H9 (cell line): ENCODE data around the gene LAMP2. TPM values are rescaled to one million over a fixed set of nuclear protein-coding genes. Genes with fewer than 3 reads are reported as not detected.

Source experiments
- DNase-seq: peaks from one replicate; pipeline ENCODE4 v3.0.0-alpha.2; 2017
- H2AFZ ChIP-seq: one replicate; pipeline ENCODE4 v1.6.1; 2013; ENCODE audit warnings: mild to moderate bottlenecking, low read length, control low read depth, moderate library complexity
- H2AK5ac ChIP-seq: 2 replicates; pipeline ENCODE4 v1.6.1; 2013; ENCODE audit warnings: low read length, control low read depth, mixed read lengths; ENCODE audit not compliant: insufficient read length
- H2BK120ac ChIP-seq: one replicate; pipeline ENCODE4 v1.6.1; 2013; ENCODE audit warnings: low read depth, mild to moderate bottlenecking, low read length, control low read depth, inconsistent platforms; ENCODE audit not compliant: poor library complexity, severe bottlenecking
- H2BK12ac ChIP-seq: 2 replicates; pipeline ENCODE4 v1.6.1; 2013; ENCODE audit warnings: low read length, control low read depth, mixed read lengths, low read depth; ENCODE audit not compliant: insufficient read length
- H2BK15ac ChIP-seq: 2 replicates; pipeline ENCODE4 v1.6.1; 2013; ENCODE audit warnings: low read depth, low read length, control low read depth
- H2BK20ac ChIP-seq: one replicate; pipeline ENCODE4 v1.6.1; 2013; ENCODE audit warnings: low read depth, mild to moderate bottlenecking, low read length, control low read depth, inconsistent platforms; ENCODE audit not compliant: poor library complexity, severe bottlenecking
- H2BK5ac ChIP-seq: 2 replicates; pipeline ENCODE4 v1.6.1; 2013; ENCODE audit warnings: low read length, control low read depth, mixed read lengths; ENCODE audit not compliant: insufficient read length
- H3K14ac ChIP-seq: 2 replicates; pipeline ENCODE4 v1.6.1; 2013; ENCODE audit warnings: low read length, control low read depth; ENCODE audit not compliant: insufficient read depth
- H3K18ac ChIP-seq: 2 replicates; pipeline ENCODE4 v1.6.1; 2013; ENCODE audit warnings: low read depth, mild to moderate bottlenecking, mixed read lengths, low read length, control low read depth; ENCODE audit not compliant: insufficient read length
- H3K23ac ChIP-seq: 2 replicates; pipeline ENCODE4 v1.6.1; 2013; ENCODE audit warnings: low read length, control low read depth, mixed read lengths, low read depth; ENCODE audit not compliant: insufficient read length
- H3K23me2 ChIP-seq: 2 replicates; pipeline ENCODE4 v1.6.1; 2013; ENCODE audit warnings: low read depth, mild to moderate bottlenecking, mixed read lengths, low read length, control low read depth; ENCODE audit not compliant: insufficient read length, poor library complexity, severe bottlenecking
- H3K27ac ChIP-seq: 2 replicates; pipeline ENCODE4 v1.5.1; 2013; ENCODE audit warnings: low read length, control low read depth, mixed read lengths, low read depth; ENCODE audit not compliant: insufficient read length
- H3K27me3 ChIP-seq: 2 replicates; pipeline ENCODE4 v1.6.1; 2013; ENCODE audit warnings: low read length, control low read depth, inconsistent platforms; ENCODE audit not compliant: insufficient read depth
- H3K4ac ChIP-seq: 2 replicates; pipeline ENCODE4 v1.6.1; 2013; ENCODE audit warnings: low read depth, mild to moderate bottlenecking, control low read depth, inconsistent platforms, low read length, moderate library complexity
- H3K4me1 ChIP-seq: 2 replicates; pipeline ENCODE4 v1.6.1; 2013; ENCODE audit warnings: low read length, control low read depth, inconsistent platforms; ENCODE audit not compliant: insufficient read depth
- H3K4me2 ChIP-seq: 2 replicates; pipeline ENCODE4 v1.6.1; 2013; ENCODE audit warnings: low read length, control low read depth, mixed read lengths; ENCODE audit not compliant: insufficient read length, insufficient read depth
- H3K56ac ChIP-seq: 2 replicates; pipeline ENCODE4 v1.6.1; 2013; ENCODE audit warnings: low read depth, mild to moderate bottlenecking, mixed read lengths, low read length, control low read depth; ENCODE audit not compliant: insufficient read length
- H3K79me1 ChIP-seq: 2 replicates; pipeline ENCODE4 v1.6.1; 2013; ENCODE audit warnings: low read depth, mild to moderate bottlenecking, moderate library complexity, low read length, control low read depth, inconsistent platforms; ENCODE audit not compliant: insufficient read depth, poor library complexity, severe bottlenecking
- H3K79me2 ChIP-seq: 2 replicates; pipeline ENCODE4 v1.6.1; 2013; ENCODE audit warnings: low read length, control low read depth, inconsistent platforms; ENCODE audit not compliant: insufficient read depth
- H3K9ac ChIP-seq: 2 replicates; pipeline ENCODE4 v1.6.1; 2013; ENCODE audit warnings: low read length, control low read depth, mixed read lengths; ENCODE audit not compliant: insufficient read length; ENCODE audit errors: extremely low read depth
- H3K9me3 ChIP-seq: one replicate; pipeline ENCODE4 v1.6.1; 2013; ENCODE audit warnings: low read depth, low read length, inconsistent platforms; ENCODE audit not compliant: control insufficient read depth
- H3T11ph ChIP-seq: one replicate; pipeline ENCODE4 v1.6.1; 2013; ENCODE audit warnings: mild to moderate bottlenecking, low read length, control low read depth, inconsistent platforms
- H4K20me1 ChIP-seq: one replicate; pipeline ENCODE4 v1.6.1; 2013; ENCODE audit not compliant: control insufficient read depth, insufficient read length, insufficient read depth
- H4K5ac ChIP-seq: 2 replicates; pipeline ENCODE4 v1.6.1; 2013; ENCODE audit warnings: low read depth, mild to moderate bottlenecking, mixed read lengths, low read length, control low read depth; ENCODE audit not compliant: insufficient read length
- H4K8ac ChIP-seq: replicated peaks from 2 replicates; pipeline ENCODE4 v1.6.1; 2013; ENCODE audit warnings: low read length, control low read depth, mixed read lengths, low read depth; ENCODE audit not compliant: insufficient read length
- H4K91ac ChIP-seq: 2 replicates; pipeline ENCODE4 v1.6.1; 2013; ENCODE audit warnings: low read depth, mild to moderate bottlenecking, moderate library complexity, mixed read lengths, low read length, control low read depth; ENCODE audit not compliant: insufficient read length
- H3K27ac Mint-ChIP-seq, 3 experiments: 2 replicates in 2 of 3; 3 replicates in 1 of 3; pipeline ENCODE4 v1.8.0; 2020 to 2021; ENCODE audit warnings: mixed read lengths in 3 of 3, mild to moderate bottlenecking in 1 of 3, moderate library complexity in 1 of 3
- H3K27me3 Mint-ChIP-seq: 2 replicates; pipeline ENCODE4 v1.8.0; 2021; ENCODE audit warnings: low read depth, mild to moderate bottlenecking, moderate library complexity, mixed read lengths
- H3K36me3 Mint-ChIP-seq, 3 experiments: 2 replicates in 2 of 3; 3 replicates in 1 of 3; pipeline ENCODE4 v1.8.0; 2020 to 2021; ENCODE audit warnings: low read depth in 3 of 3, mixed read lengths in 3 of 3; ENCODE audit not compliant: insufficient read depth in 1 of 3
- H3K4me1 Mint-ChIP-seq, 2 experiments: 2 replicates each; pipeline ENCODE4 v1.8.0; 2020; ENCODE audit warnings: mixed read lengths in 2 of 2
- H3K4me3 Mint-ChIP-seq, 2 experiments: 2 replicates in 1 of 2; 3 replicates in 1 of 2; pipeline ENCODE4 v1.8.0; 2020 to 2021; ENCODE audit warnings: mild to moderate bottlenecking in 2 of 2, mixed read lengths in 2 of 2, moderate library complexity in 1 of 2
- H3K9me3 Mint-ChIP-seq, 2 experiments: 2 replicates in 1 of 2; 3 replicates in 1 of 2; pipeline ENCODE4 v1.8.0; 2020; ENCODE audit warnings: mild to moderate bottlenecking in 2 of 2, mixed read lengths in 2 of 2, moderate library complexity in 1 of 2
- CTCF ChIP-seq: fragments of 200-600 bp; sonication (generic); conservative IDR thresholded peaks from 3 replicates; pipeline ENCODE4 v1.8.0; 2021; ENCODE audit warnings: antibody characterized with exemption, mild to moderate bottlenecking
- WGBS: extraction: QIAGEN DNeasy Blood & Tissue Kit; methylation state at CpG from one replicate; pipeline ENCODE4 v1.1.7; 2013; ENCODE audit warnings: missing lambda C conversion rate, low lambda C conversion rate, mixed read lengths; ENCODE audit not compliant: insufficient read length; ENCODE audit errors: extremely low coverage; 5-methylcytosine and 5-hydroxymethylcytosine counted together
- total RNA-seq: library from RNA; stranded (reverse); gene quantifications from 2 replicates; pipeline ENCODE4 v1.2.1, GENCODE V29; 2021

LAMP2 gene
- total RNA-seq, 1 experiment from 2014 or later, result 27.7 TPM

- no peaks in the 10 kb centered on the region for H4K20me1 ChIP-seq
- H2BK20ac ChIP-seq, result no peak overlapping the region
- H2AK5ac ChIP-seq, result no peak overlapping the region
- no peaks in the 10 kb centered on the region for H3K79me2 ChIP-seq
- H3K4ac ChIP-seq, result no peak overlapping the region
- no peaks in the 10 kb centered on the region for H3K27me3 ChIP-seq
- H2AFZ ChIP-seq, result no peak overlapping the region
- no peak overlapping the region for H4K91ac ChIP-seq
- Mint-ChIP-seq H3K9me3 (peaks cover 59 to 73% of the 10 kb centered on the region in 2 experiments), H3K36me3 (peaks cover 0 to 3% (median 0%) of the 10 kb centered on the region in 3 experiments; a peak in 2 of 7 replicates), H3K4me1 (no peaks in the 10 kb centered on the region), H3K27me3 (peaks cover 7% of the 10 kb centered on the region; the same call in 1 of the 2 replicates), H3K27ac (no peak overlapping the region), H3K4me3 (no peak overlapping the region)
- H3K79me1 ChIP-seq, result no peaks in the 10 kb centered on the region
- H3K27ac ChIP-seq, result no peak overlapping the region
- H2BK15ac ChIP-seq, result no peak overlapping the region
- no peak overlapping the region for H2BK12ac ChIP-seq
- no peak overlapping the region for H3K56ac ChIP-seq
- no peak overlapping the region for H4K8ac ChIP-seq
- H3K9ac ChIP-seq, result no peak overlapping the region
- no peak overlapping the region for H3K18ac ChIP-seq
- H4K5ac ChIP-seq, result no peak overlapping the region
- no peak for TF ChIP-seq CTCF
- no peak for DNase-seq
- H2BK5ac ChIP-seq, result no peak overlapping the region
- H3T11ph ChIP-seq, result no peak overlapping the region
- peaks cover 21% of the 10 kb centered on the region for H3K9me3 ChIP-seq
- no peak overlapping the region for H3K23ac ChIP-seq
- H3K4me2 ChIP-seq, result no peak overlapping the region
- H3K4me1 ChIP-seq, result no peaks in the 10 kb centered on the region
- H2BK120ac ChIP-seq, result no peak overlapping the region
- H3K14ac ChIP-seq, result no peak overlapping the region
- no CpG with 5 or more reads among the region's 2 CpGs for WGBS
- H3K23me2 ChIP-seq, result no peaks in the 10 kb centered on the region
These were observed 7.6 kb upstream of the LAMP2 start for GRCh38 chrX:120476714-120477113.
